K562 (cell line): ENCODE results near the gene MLANA. TPM values are rescaled to one million over a fixed set of nuclear protein-coding genes. Genes with fewer than 3 reads are reported as not detected.

Experiments
- CLOCK ChIP-seq: fragments of 250-450 bp; sonication (Bioruptor Pico); IDR thresholded peaks from 2 replicates; pipeline ENCODE4 v1.4.0; 2020; ENCODE audit warnings: mild to moderate bottlenecking, moderate library complexity, borderline replicate concordance
- HDAC3 ChIP-seq: fragments of 450-650 bp; IDR thresholded peaks from 2 replicates; pipeline ENCODE4 v1.6.1; 2018; ENCODE audit warnings: borderline replicate concordance, mild to moderate bottlenecking, moderate library complexity; ENCODE audit not compliant: partially characterized antibody
- HMG20A ChIP-seq: fragments of 450-650 bp; formaldehyde crosslinking; conservative IDR thresholded peaks from 2 replicates; pipeline ENCODE4 v1.4.0; 2020; ENCODE audit warnings: mild to moderate bottlenecking, mixed read lengths
- KDM1A ChIP-seq, 2 experiments: fragments of 450-650 bp; IDR thresholded peaks; 2 replicates each; pipeline ENCODE4 v1.6.1; 2016; ENCODE audit warnings: mild to moderate bottlenecking in 2 of 2
- KLF6 ChIP-seq: fragments of 250-450 bp; sonication (Bioruptor Pico); IDR thresholded peaks from 2 replicates; pipeline ENCODE4 v1.4.0; 2020; ENCODE audit warnings: mild to moderate bottlenecking, moderate library complexity, borderline replicate concordance
- NFYB ChIP-seq: IDR thresholded peaks from 2 replicates; pipeline ENCODE4 v1.6.1; 2011; ENCODE audit warnings: mild to moderate bottlenecking, moderate library complexity; ENCODE audit not compliant: insufficient read length; ENCODE audit errors: extremely low read depth
- SAFB ChIP-seq: fragments of 200-400 bp; formaldehyde crosslinking; IDR thresholded peaks from 2 replicates; pipeline ENCODE4 v1.6.1; 2017; ENCODE audit warnings: low read depth, low read length, borderline replicate concordance
- SRSF1 ChIP-seq: fragments of 200-400 bp; formaldehyde crosslinking; IDR thresholded peaks from 2 replicates; pipeline ENCODE4 v1.6.1; 2017; ENCODE audit warnings: mild to moderate bottlenecking, low read depth, low read length, moderate library complexity
- STAG1 ChIP-seq: sonication (generic); formaldehyde crosslinking; IDR thresholded peaks from 2 replicates; pipeline ENCODE4 v1.5.0; 2020; ENCODE audit warnings: missing genetic modification reagents, borderline replicate concordance
- THRB ChIP-seq: fragments of 450-650 bp; formaldehyde crosslinking; conservative IDR thresholded peaks from 2 replicates; pipeline ENCODE4 v1.4.0; 2022; ENCODE audit warnings: mild to moderate bottlenecking, missing genetic modification characterization
- U2AF2 ChIP-seq: fragments of 200-400 bp; formaldehyde crosslinking; optimal IDR thresholded peaks from 2 replicates; pipeline ENCODE3; 2017; ENCODE audit warnings: low read depth, mild to moderate bottlenecking, low read length
- ZBED1 ChIP-seq: IDR thresholded peaks from 2 replicates; pipeline ENCODE4 v1.6.1; 2014
- ZNF639 ChIP-seq, 2 experiments: fragments of 200-800 bp in 1 of 2; sonication (Bioruptor generic) in 1 of 2; sonication (generic) in 1 of 2; formaldehyde crosslinking in 1 of 2; IDR thresholded peaks in 1 of 2; conservative IDR thresholded peaks in 1 of 2; 2 replicates each; pipeline versions ENCODE4 v1.5.0 to v1.6.1; 2016 to 2020; ENCODE audit warnings: missing compliant biosample characterization in 1 of 2, missing genetic modification characterization in 1 of 2, missing genetic modification reagents in 1 of 2
- polyA plus RNA-seq, 8 experiments: library from polyadenylated mRNA; depleted of rRNA in 4 of 8; stranded (reverse) in 5 of 8; unstranded in 3 of 8; fragments of >200 nt; fragmentation: Nextera tagmentation in 2 of 8; fragmentation: Illumina TruSeq in 1 of 8; extraction: Ambion mirVana in 2 of 8; extraction: Trizol in 1 of 8; gene quantifications; 2 replicates each; pipeline versions ENCODE4 v1.2.1 to v1.2.3, GENCODE V29; 2011 to 2014; ENCODE audit warnings: inconsistent platforms in 1 of 8, missing spikeins in 1 of 8
- total RNA-seq, 7 experiments: library from RNA; depleted of rRNA in 6 of 7; stranded (reverse); fragments of >200 nt in 6 of 7; fragmentation: Illumina TruSeq in 2 of 7; extraction: Trizol in 2 of 7; gene quantifications; 2 replicates each; pipeline versions ENCODE4 v1.2.1 to v1.2.3, GENCODE V29; 2011 to 2021; ENCODE audit warnings: low replicate concordance in 1 of 7
- TF ChIP-seq, protein P1 (sequence below): fragments of 450-650 bp; IDR thresholded peaks from 2 replicates; pipeline ENCODE4 v1.6.1; 2016; ENCODE audit warnings: borderline replicate concordance
- TF ChIP-seq, protein P2 (sequence below): sonication (generic); formaldehyde crosslinking; IDR thresholded peaks from 2 replicates; pipeline ENCODE4 v1.8.1; 2022; ENCODE audit warnings: missing genetic modification reagents
- TF ChIP-seq, protein P3 (sequence below): sonication (generic); formaldehyde crosslinking; IDR thresholded peaks from 2 replicates; pipeline ENCODE4 v1.8.1; 2023; ENCODE audit warnings: mild to moderate bottlenecking, missing genetic modification reagents, moderate library complexity

Gene MLANA
- total and polyA plus RNA-seq, 9 of the 15 experiments (the other 6 are each of a cell fraction or from before 2014, with no cell fraction given), result not detected

- no peak for TF ChIP-seq STAG1 (CRISPR knock-in tag)
- TF ChIP-seq, protein P1, sequence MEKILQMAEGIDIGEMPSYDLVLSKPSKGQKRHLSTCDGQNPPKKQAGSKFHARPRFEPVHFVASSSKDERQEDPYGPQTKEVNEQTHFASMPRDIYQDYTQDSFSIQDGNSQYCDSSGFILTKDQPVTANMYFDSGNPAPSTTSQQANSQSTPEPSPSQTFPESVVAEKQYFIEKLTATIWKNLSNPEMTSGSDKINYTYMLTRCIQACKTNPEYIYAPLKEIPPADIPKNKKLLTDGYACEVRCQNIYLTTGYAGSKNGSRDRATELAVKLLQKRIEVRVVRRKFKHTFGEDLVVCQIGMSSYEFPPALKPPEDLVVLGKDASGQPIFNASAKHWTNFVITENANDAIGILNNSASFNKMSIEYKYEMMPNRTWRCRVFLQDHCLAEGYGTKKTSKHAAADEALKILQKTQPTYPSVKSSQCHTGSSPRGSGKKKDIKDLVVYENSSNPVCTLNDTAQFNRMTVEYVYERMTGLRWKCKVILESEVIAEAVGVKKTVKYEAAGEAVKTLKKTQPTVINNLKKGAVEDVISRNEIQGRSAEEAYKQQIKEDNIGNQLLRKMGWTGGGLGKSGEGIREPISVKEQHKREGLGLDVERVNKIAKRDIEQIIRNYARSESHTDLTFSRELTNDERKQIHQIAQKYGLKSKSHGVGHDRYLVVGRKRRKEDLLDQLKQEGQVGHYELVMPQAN, result no peak
- no peak for TF ChIP-seq HMG20A (CRISPR knock-in tag)
- no peak for TF ChIP-seq U2AF2
- no peak for TF ChIP-seq ZBED1
- TF ChIP-seq CLOCK (CRISPR knock-in tag), result no peak
- peak; percentile 76 to 78 for TF ChIP-seq KDM1A (IDR thresholded peaks at IDR 0.05)
- TF ChIP-seq KLF6, result no peak
- no peak for TF ChIP-seq SAFB
- no peak for TF ChIP-seq SRSF1
- TF ChIP-seq, protein P2, sequence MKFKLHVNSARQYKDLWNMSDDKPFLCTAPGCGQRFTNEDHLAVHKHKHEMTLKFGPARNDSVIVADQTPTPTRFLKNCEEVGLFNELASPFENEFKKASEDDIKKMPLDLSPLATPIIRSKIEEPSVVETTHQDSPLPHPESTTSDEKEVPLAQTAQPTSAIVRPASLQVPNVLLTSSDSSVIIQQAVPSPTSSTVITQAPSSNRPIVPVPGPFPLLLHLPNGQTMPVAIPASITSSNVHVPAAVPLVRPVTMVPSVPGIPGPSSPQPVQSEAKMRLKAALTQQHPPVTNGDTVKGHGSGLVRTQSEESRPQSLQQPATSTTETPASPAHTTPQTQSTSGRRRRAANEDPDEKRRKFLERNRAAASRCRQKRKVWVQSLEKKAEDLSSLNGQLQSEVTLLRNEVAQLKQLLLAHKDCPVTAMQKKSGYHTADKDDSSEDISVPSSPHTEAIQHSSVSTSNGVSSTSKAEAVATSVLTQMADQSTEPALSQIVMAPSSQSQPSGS, result no peak
- no peak for TF ChIP-seq NFYB
- no peak for TF ChIP-seq THRB
- TF ChIP-seq ZNF639 (CRISPR knock-in tag; conservative IDR thresholded peaks at IDR 0.05 in 1 of 2, IDR thresholded peaks at IDR 0.05 in 1 of 2), result no peak
- TF ChIP-seq HDAC3, result peak; percentile 61
- TF ChIP-seq, protein P3, sequence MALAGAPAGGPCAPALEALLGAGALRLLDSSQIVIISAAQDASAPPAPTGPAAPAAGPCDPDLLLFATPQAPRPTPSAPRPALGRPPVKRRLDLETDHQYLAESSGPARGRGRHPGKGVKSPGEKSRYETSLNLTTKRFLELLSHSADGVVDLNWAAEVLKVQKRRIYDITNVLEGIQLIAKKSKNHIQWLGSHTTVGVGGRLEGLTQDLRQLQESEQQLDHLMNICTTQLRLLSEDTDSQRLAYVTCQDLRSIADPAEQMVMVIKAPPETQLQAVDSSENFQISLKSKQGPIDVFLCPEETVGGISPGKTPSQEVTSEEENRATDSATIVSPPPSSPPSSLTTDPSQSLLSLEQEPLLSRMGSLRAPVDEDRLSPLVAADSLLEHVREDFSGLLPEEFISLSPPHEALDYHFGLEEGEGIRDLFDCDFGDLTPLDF, result no peak
These were observed 11.1 kb upstream of the MLANA start (continued) for GRCh38 chr9:5879419-5880181.
